Fibroblast of peridontal ligament (primary cell): Measurements from ENCODE around the gene EXOC4.

Experiments used
- DNase-seq: peaks from one replicate; pipeline ENCODE4 v3.0.0-alpha.2; 2010; ENCODE audit errors: extremely low read depth

Gene EXOC4

DNA sequence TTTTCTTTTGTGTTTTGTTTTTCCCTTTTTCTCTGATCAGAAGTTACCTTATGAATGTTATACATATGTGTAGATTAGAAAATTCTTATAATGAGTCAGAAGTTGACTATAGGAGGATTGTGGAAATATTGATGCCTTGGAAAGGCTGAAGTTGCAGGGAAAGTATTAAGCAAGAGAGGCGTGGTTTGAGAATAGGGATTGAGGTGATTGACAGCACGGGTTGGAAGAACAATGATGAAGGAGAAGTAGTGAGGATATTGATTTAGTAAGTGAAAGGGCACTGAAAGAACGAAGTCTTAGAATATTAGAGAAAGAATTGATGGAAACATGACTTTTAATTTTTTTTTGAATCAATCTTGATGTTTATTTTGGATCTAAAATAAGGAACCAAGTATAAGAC lies 176.0 kb downstream of the EXOC4 start:
- DNase-seq: no peak

- DNase-seq: no peak
Measured at GRCh38 chr7:133429371-133429770, 176.5 kb downstream of the EXOC4 start.

DNA sequence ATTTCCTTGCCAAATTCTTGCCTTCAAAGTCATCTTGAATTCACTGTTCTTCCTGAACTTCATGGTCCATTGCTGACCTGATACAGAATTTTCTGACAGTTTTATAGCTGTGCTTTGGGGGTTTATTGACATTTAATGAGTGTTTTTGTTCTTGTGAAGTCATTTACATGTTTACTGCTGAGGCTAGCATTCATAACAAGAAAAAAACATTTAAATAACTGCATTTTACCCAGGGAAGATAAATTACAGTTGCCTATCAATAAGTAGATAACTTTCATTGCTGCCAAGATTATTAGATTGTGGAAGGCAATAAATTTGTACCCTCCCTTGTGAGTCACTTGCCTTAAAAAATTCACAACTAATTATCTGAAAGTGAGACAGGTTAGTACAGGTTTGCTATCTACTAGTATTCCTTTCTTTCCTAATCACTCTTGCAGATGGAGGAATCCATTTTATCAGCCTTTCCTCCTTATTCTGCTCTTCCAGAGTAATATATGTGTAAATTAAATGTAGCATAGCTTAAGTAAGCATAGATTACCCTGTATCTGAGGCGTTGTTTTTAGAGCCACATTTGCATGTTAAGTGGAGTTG lies 178.4 kb downstream of the EXOC4 start:
- no peak for DNase-seq

- DNase-seq: no peak
Measured at GRCh38 chr7:133433165-133433812, 180.4 kb downstream of the EXOC4 start.

GRCh38 chr7:133434246-133434865 lies 181.5 kb downstream of the EXOC4 start:
- DNase-seq: peak; percentile 77

DNA sequence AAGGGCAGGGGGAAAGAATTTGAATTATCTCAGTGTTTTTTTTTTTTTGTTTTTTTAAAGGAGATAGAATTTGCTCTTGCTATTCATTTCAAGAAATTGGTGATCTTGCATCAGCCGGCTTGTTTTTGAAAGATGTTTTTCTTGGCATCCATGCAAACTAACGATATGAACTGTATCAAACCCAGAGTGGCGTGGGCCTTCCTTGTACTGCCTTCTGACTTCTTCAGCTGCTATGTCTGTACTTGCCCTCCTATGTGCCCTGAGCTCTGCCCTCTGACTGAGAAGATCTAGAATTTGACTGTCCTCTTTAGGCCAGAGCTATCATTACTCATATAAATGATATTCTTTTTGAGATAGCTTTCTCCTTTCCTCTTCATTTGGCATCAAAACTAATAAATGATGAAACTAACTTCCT lies 183.1 kb downstream of the EXOC4 start:
- DNase-seq: peak; percentile 95

- no peak for DNase-seq
Measured at GRCh38 chr7:133437544-133437943, 184.7 kb downstream of the EXOC4 start.

GRCh38 chr7:133442818-133443217 lies 189.9 kb downstream of the EXOC4 start:
- no peak for DNase-seq

DNA sequence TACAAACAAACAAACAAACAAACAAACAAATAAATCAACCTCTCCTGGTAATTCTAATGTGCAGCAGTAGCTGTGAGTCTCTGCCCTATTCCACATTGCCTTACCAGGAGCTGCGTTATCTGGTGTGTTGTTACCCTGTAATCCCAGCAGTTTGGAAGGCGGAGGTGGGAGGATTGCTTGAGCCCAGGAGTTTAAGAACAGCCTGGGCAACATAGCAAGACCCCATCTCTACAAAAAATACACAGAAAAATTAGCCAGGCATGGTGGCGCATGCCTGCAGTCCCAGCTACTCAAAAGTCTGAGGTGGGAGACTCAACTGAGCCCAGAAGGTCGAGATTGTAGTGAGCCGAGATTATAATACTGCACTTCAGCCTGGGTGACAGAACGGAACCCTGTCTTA lies 192.7 kb downstream of the EXOC4 start:
- DNase-seq: no peak

- no peak for DNase-seq
Measured at GRCh38 chr7:133448012-133448411, 195.1 kb downstream of the EXOC4 start.

DNA sequence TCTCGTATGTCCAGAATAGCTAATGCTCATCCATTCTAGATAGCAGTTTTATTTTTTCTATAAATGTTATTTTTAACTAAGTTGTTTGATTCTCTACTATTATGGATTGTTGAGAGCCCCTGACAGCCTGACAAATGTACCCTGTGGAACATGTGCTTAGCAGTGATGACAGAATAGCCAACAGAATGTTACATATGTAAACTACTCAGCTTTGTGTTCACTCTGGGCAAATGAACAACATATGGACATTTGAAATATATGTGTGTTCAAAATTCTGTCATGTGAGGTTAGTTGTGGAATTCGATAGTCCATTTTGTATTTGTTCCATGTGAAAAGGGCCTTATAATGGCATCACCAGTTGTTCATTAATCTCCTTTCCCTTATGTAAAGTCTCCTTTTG lies 199.7 kb downstream of the EXOC4 start:
- DNase-seq: peak; percentile 63

DNA sequence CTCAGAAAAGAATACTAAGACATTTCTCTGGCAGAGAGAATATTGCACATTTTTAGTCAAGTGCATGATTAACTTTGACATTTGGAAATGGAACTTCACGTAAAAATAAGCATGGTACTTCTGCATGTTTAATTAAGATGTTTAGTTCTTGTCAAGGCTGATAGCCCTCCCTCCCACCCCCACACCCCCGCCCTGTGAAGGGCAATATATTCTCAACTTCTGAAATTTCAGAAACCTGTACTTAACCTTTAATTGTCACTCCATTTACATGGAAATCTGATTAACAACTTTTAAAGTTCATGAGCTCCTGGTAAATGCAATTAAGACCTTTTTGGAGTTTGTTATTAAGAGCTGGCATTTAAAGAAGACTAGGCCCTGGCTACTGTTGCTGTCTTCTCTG lies 205.8 kb downstream of the EXOC4 start:
- no peak for DNase-seq

- DNase-seq: no peak
Measured at GRCh38 chr7:133461421-133461820, 208.5 kb downstream of the EXOC4 start.

DNA sequence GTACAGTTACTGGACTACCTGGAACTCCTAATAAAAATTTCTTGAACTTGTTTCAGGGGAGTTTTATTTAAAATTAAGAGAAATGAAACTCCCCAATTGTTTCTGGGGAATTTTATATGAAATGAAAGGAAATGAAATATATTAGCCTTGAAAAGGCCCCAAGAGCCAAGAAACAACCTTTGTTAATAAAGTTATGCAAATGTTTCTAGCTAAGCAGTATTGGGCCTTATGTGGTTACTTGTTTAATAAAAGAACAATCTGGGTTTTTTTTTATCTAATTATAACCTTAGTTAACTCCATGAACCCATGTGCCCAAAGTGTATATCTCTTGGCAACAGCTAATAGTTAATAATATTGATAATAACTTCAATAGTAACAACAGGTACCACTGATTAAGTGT lies 222.8 kb downstream of the EXOC4 start:
- no peak for DNase-seq

DNA sequence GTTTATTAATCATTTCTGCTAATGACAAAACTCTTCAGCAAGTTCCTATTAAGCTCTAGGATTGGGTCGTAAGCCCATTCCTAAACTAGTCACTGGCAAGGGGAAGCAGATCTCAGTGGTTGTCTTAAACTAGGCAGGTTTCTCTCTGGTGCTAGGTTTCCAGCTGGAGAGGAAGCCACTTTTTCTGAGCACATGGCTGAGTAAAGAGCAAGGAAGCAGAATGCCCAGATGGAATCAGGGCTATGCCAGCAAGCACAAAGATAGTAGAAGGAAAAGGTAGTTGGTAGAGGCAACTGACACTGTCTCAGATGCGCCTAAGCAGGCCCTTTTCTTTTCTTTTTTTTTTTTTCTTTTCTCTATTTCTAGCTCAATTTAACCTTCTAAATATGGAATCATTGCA lies 224.9 kb downstream of the EXOC4 start:
- no peak for DNase-seq

GRCh38 chr7:133478591-133479135 lies 225.8 kb downstream of the EXOC4 start:
- no peak for DNase-seq

DNA sequence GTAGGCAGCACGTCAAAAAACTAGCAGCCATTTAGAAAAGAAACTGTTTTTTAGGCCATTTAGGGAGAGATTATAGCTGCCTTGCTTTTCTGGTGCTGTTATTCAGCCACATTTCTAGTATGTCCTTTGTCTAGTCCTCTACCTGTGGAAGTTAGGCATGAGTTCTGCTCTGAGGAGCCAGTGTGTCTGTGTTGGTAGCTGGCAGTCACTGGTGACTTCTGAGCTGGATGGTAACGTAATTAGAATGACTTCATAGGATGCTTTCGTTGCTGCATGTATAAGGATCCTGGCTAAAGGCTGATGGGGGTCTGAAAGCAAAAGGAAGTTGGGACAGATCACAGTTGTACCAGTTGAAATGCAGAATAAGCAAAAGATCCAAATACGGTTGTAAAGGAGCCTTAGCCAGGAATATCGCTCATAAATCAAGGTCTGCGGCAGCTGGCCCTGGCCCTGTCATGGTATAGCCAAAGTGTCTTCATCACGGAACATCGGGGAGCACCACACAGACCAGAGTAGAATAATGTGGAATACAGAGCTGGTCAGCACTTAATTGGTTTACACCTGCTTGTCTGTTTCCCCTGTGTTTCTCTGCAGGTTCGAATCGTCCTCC lies 226.7 kb downstream of the EXOC4 start:
- DNase-seq: no peak

DNA sequence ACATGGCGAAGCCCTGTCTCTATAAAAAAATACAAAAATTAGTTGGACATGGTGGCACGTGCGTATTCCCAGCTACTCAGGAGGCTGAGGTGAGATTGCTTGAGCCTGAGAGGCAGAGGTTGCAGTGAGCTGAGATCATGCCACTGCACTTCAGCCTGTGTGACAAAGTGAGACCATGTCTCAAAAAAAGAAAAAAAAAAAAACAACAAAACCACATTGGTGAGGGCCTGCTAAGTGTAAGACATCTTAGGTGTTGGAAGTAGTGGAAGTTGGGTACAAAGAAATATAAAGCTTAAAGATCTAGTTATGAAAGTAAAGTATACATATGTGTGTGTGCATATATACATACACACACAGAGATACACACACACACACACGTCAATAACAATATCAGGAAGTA lies 228.0 kb downstream of the EXOC4 start:
- no peak for DNase-seq

DNA sequence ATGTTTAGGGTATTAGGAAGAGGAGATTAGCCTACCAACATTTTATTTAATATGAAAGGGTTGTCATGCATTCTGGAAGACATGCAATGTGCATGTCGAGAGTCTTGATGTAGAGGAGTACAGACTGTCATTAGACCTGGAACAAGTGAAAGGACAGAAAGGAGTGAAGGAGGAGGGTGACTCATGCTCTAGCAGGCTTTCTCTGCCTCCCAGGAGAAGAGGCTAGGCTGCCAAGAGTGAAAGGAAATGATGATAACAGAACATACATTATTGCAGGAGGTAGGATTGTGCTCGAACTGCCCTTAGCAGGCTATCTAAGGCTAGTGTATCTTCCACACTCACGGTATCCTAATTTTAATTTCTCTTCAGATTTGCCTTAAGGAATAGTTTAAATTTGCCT lies 228.8 kb downstream of the EXOC4 start:
- DNase-seq: peak; percentile 69

DNA sequence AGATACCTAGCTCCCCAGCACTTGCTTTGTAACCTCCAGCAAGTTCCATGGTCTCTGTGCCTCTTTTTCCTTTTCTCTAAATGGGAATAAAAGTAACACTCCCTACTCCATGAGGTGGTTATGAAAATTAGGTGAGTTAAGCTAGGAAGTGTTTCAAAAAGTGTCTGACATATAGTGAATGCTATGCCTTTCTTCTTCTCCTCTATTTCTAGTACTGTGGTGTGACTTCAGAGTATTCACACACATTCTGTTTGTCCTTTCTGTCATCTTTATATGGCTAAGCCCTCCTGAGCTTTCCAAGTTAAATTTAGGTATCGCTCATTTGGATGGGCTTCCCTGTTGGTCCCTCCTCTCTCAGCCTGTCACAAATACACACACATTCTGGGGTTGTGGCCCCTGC lies 229.7 kb downstream of the EXOC4 start:
- no peak for DNase-seq

GRCh38 chr7:133484086-133484485 lies 231.2 kb downstream of the EXOC4 start:
- DNase-seq: no peak

DNA sequence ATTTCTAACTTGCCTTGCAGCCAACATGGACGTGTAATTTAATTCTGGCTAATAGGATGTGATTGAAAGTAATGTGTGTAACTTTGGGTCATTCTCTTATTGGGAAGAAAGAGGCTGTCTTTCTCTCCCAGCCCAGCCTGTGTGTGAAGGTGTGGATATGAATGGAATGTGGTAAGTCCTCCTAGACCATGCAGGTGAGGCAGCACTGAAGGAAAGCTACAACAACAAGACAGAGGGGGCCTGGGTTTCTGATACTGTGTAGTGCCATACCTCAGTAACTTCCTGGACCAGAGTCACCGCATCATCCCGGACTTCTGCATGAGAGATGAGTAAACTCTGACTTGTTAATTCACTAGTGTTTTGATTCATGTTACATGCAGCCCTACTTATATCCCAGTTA lies 237.0 kb downstream of the EXOC4 start:
- DNase-seq: no peak

DNA sequence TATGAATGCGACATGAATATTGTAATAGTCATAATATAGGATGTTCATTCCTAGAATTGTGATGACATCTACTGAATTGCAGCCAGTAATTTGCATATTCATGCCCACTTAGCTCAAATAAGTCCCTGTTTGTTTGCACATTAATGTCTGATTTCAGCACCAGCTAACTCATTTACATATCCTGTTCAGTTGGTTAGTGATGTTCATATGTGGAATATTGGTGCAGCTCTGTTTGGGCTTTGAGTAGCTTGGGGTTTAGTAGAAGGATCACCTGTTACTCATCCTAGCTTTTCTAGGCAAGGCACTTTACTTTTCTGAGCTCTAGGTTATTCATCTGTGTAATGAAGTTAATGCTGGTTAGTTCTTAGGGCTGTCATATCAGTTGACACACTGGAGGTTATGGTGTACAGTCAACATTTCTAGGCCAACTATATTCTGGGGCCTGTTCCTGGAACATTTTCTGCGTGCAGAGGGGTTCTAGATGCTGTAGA lies 238.4 kb downstream of the EXOC4 start:
- DNase-seq: no peak
